Stimulated activated CD8-positive, alpha-beta memory T cell treated with anti-CD3 and anti-CD28 coated beads, Interleukin-2, amount 100 ng/mL, for 1 hour (primary cell): ENCODE data around the gene FAM234A.

Experiments used
- DNase-seq, 2 donors: peaks; one replicate each; pipeline ENCODE4 v3.0.0-alpha.2; 2020; ENCODE audit warnings: low read depth in 2 of 2

FAM234A gene

DNA sequence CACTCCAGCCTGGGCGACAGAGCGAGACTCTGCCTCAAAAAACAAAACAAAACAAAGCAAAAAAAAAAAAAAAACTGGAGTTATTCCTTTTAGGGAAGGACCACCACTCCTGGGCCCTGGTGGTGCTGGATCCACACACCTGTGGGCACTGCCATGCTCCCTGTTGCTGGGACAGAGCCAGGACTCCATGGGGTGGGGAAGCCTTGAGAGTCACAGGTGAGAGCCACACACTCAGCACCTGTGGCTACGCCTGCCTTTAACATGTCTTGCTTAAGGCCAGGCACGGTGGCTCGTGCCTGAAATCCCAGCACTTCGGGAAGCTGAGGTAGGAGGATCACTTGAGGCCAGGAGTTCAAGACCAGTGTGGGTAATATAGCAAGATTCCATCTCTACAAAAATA lies 66.6 kb downstream of the FAM234A start:
- no peak for DNase-seq

DNA sequence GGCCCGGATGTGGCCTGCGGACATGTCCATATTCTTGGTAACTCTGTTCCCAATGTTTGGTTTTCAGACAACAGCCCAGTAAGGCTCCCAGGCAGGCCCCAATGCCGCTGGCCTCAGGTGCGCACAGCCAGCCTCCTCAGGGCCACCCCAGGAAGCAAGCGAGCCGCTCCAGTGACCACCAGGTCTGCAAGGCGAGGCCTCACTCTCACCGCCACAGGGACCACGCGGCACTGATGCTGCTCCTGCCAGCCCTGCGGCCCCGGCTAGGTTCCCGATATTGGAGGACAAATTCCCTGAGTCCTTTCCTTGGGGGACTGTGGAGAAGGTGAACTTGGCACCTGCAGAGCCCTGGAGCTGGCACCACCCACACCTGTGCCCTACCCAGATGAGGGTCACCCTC lies 67.3 kb downstream of the FAM234A start:
- no peak for DNase-seq

DNA sequence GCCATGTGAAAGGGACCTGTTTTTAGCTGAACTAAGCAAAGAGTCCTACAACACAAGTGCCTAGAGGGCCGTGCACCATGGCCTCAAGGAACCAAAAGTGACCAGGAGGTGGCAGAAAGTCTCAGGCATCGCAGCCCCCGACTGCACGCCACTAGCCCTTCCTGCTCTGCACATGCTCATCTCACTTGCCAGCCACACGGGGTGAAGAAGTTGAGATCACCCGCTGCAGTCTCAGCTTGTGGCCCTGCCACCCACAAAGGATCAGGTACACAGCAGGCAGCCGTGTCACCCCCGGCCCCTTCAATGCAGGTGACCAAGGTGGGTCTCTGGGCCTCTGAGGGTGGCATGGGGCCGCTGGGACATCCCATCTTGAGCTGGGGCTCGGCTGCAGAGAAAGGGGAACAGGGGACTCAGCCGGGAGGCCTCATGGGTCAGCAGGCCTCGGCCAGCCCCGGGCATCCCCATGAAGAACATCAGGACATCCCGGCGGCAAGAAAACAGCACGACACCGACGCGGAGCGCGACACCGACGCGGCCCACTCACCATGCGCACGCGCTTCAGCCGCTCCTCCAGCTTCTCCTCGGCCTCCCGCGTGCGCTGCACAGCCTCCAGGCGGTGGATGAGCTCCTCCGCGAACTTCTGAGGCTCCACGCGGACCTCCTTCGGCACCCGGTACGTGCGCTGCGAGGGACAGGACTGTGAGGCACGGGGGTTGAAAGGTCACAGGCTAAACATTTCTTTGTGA lies 69.3 kb downstream of the FAM234A start:
- DNase-seq: no peak

DNA sequence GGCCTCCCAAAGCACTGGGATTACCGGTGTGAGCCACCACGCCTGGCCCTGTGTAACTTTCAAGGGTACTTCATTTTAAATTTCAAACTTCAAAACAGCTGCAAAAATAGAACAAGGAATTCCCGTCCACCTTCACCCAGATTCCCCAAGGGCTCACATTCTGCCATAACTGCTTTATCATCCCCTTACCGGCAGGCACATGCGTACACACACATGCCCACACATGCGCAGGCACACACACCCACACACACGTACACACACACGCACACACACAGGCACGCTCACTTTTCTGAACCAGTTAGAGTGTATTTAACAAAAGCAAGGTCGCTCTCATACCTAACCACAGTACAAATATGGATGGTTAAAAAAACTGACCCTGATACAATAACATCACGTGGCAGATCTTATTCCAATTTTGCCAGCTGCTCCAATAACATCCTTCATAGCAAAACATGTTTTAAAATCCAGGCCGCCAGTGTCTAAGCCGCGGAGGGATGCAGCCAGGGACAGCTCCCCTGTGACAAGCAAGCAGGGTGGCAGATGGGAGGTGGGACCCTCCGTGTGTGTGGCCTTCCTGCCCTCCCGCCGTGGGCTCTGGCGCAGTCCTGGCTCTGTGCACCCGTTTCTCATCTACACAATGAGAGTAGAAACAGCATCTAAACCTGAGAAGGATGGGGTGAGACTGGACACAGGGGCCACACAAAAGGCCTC lies 71.5 kb downstream of the FAM234A start:
- no peak for DNase-seq

DNA sequence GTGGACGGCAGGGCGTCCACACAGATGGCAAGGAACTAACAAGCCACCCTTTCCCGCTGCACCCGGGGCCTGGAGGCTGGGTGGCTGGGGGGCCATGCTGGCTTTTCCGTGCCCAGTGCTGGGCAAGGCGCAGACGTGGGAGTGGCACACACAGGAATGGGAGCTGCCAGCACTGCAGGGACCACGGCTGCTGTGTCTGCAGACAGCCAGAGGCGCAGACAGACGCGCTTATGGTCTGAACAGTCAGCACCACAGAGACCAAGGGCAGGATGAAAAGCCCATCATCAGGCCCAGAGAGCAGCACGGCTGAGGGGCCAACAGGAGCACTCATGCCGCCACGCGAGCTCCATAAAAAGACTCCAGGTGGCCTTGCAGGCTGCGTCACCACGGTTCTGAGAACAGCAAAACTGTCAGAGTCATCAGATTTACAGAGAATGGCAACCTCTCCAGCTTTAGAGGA lies 72.3 kb downstream of the FAM234A start:
- no peak for DNase-seq

DNA sequence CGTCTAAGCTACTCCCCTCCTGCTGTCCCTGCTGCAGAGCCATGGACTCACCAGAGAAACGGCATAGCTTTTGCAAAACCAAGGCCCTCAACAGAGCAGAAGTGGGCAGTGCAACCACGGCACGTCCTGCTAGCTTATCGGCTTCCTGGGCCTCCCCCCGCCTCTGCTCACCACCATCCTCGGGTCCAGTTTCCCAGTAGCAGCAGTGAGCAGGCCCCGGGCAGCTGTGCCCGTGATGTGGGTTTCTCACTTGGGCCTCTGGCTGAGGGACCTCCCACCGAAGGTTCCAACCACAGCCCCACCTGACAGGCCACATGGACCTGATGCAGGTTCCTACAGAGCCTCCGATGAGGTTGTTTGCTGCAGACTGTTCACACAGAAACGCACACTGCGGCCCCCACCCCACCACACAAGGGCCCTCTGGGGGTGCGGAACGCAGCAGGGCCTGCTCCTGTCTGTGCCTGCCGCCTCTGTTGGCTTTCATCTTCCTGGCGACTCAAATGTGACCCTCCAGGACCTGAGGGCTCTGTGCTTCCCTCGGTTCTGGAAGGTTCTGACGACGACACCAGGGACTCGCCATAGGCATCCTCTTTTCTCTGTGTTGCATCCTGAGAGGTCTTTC lies 73.2 kb downstream of the FAM234A start:
- no peak for DNase-seq

DNA sequence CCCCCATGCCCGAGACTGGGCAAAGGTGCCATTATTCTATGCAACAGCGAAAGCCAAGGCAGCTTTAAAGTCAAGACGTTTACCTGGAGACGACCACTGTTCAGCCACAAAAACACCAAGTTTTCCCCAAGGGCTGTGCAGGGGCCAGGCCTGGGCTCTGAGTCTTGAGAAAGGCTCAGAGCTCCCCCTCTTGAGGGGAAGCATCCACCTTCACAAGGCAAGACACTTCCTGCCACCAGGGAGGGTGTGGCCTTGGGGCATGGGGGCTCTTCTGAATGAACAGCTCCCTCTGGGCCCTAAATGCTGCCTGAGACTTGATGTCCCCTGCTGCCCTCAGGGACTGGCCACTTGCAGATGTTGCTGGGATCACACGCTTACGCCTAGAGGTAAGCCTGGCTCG lies 74.9 kb downstream of the FAM234A start:
- DNase-seq: no peak

DNA sequence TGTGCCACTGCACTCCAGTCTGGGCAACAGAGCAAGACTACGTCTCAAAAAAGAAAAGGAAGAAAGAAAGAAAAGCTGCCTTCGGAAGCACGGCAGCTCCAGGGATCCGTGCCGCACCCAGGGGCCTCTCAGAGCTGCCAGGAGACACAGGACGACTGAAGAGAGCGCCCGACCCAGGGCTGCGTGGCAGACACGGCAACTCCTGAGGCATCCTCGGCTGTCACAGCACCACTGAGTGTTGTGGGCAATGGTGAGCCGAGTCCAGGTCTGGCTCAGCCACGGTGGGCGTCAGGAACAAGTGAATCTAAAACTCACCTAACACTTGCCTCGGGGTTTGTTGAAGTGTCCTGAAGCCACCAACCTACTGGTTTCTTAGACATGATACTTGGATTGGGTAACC lies 77.1 kb downstream of the FAM234A start:
- DNase-seq: no peak

DNA sequence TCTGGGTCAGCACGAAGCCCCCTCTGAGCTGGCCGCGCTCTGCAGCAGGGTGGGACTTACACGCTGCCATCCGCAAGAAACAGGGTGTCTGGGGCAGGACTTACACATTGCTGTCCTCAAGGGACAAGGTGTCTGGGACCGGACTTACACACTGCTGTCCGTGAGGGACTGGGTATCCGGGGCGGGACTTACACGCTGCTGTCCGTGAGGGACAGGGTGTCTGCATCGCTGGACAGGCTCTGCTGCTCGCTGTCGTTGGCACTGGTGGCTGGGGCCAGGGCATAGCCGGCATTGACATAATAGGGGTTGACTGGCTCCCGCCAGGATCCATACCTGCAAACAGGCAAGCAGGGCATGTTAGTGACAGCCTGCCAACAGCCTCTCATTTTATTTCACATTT lies 79.7 kb downstream of the FAM234A start:
- no peak for DNase-seq

DNA sequence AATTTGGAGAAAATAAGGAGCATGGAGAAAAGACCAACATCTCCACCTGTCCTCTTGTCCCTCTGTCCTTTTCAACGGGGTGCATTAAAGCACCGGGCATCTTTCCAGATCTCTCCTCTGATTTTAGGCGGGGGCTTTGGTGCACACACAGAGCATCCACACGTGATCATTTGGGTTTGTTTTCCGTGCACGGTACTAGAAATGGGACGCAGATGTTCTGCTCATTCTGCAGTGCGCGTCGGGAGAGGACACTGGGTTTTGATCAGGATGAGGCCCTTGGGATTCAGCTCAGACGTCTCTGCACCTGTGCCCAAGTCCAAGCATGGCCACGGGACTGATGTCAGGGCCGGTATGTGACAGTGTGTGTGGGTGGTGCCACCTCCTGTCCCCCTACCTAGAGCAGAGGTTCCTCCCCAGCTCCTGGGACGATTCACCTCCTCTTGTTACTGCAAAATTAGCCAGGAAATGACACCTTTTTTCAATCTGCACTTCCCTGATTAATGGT lies 80.2 kb downstream of the FAM234A start:
- DNase-seq: no peak
